ENCODE measurements around the gene PRR5L.
A peak's percentile ranks its signal among the peaks of the same experiment; 100 is the strongest.

Gene PRR5L

GRCh38 chr11:36273110-36273509, 23.0 kb upstream of the PRR5L start:
- DNase-seq: no peak
- in situ Hi-C loops (cut with MboI; ENCODE audit: low pct_unique_long_range_greater_than_20kb, low sequenced_read_pairs): loop anchor here (25.0 kb wide), 2 partner anchors 436 to 661 kb away; partner anchors contain the start of gene FJX1

GRCh38 chr11:36274414-36274813, 21.7 kb upstream of the PRR5L start:
- DNase-seq: no peak
- in situ Hi-C loops (cut with MboI; ENCODE audit: low pct_unique_long_range_greater_than_20kb, low sequenced_read_pairs): loop anchor here (25.0 kb wide), 2 partner anchors 437 to 662 kb away; partner anchors contain the start of gene FJX1

GRCh38 chr11:36278531-36279282, 17.4 kb upstream of the PRR5L start:
- in situ Hi-C loops (cut with MboI; ENCODE audit: low pct_unique_long_range_greater_than_20kb, low sequenced_read_pairs): no loop called here
- DNase-seq: no peak

GRCh38 chr11:36280531-36280930, 15.6 kb upstream of the PRR5L start:
- no peak for DNase-seq
- in situ Hi-C loops (cut with MboI; ENCODE audit: low pct_unique_long_range_greater_than_20kb, low sequenced_read_pairs): no loop called here

GRCh38 chr11:36281850-36282249, 14.2 kb upstream of the PRR5L start:
- DNase-seq: no peak
- in situ Hi-C loops (cut with MboI; ENCODE audit: low pct_unique_long_range_greater_than_20kb, low sequenced_read_pairs): no loop called here

GRCh38 chr11:36282926-36283325, 13.2 kb upstream of the PRR5L start:
- no peak for DNase-seq
- in situ Hi-C loops (cut with MboI; ENCODE audit: low pct_unique_long_range_greater_than_20kb, low sequenced_read_pairs): no loop called here

GRCh38 chr11:36288442-36289225, 7.5 kb upstream of the PRR5L start:
- in situ Hi-C loops (cut with MboI; ENCODE audit: low pct_unique_long_range_greater_than_20kb, low sequenced_read_pairs): no loop called here
- no peak for DNase-seq

- DNase-seq: peak; percentile 89
- in situ Hi-C loops (cut with MboI; ENCODE audit: low pct_unique_long_range_greater_than_20kb, low sequenced_read_pairs): no loop called here
Measured at GRCh38 chr11:36289226-36289852, 6.7 kb upstream of the PRR5L start, which contains the start of gene COMMD9. Gene COMMD9 (minus strand): TSS chr11:36289424. CDS start chr11:36289412, 12 bp downstream.

GRCh38 chr11:36292311-36292722, 3.8 kb upstream of the PRR5L start:
- peak; percentile 83 for DNase-seq
- in situ Hi-C loops (cut with MboI; ENCODE audit: low pct_unique_long_range_greater_than_20kb, low sequenced_read_pairs): loop anchor here (10.0 kb wide), 1 partner anchor 182 kb away; no protein-coding TSS in a partner anchor

- no peak for DNase-seq
- in situ Hi-C loops (cut with MboI; ENCODE audit: low pct_unique_long_range_greater_than_20kb, low sequenced_read_pairs): loop anchor here (10.0 kb wide), 1 partner anchor 178 kb away; no protein-coding TSS in a partner anchor
Measured at GRCh38 chr11:36296884-36297543, 926 bp downstream of the PRR5L start.

- in situ Hi-C loops (cut with MboI; ENCODE audit: low pct_unique_long_range_greater_than_20kb, low sequenced_read_pairs): no loop called here
- no peak for DNase-seq
Measured at GRCh38 chr11:36300650-36301049, 4.6 kb downstream of the PRR5L start.

GRCh38 chr11:36304351-36304750, 8.3 kb downstream of the PRR5L start:
- in situ Hi-C loops (cut with MboI; ENCODE audit: low pct_unique_long_range_greater_than_20kb, low sequenced_read_pairs): no loop called here
- no peak for DNase-seq

- DNase-seq: no peak
- in situ Hi-C loops (cut with MboI; ENCODE audit: low pct_unique_long_range_greater_than_20kb, low sequenced_read_pairs): no loop called here
Measured at GRCh38 chr11:36305047-36305446, 9.0 kb downstream of the PRR5L start.

GRCh38 chr11:36306888-36307287, 10.8 kb downstream of the PRR5L start:
- in situ Hi-C loops (cut with MboI; ENCODE audit: low pct_unique_long_range_greater_than_20kb, low sequenced_read_pairs): no loop called here

GRCh38 chr11:36308577-36308976, 12.5 kb downstream of the PRR5L start:
- in situ Hi-C loops (cut with MboI; ENCODE audit: low pct_unique_long_range_greater_than_20kb, low sequenced_read_pairs): no loop called here

More at GRCh38 chr11:36306888-36307287, 10.8 kb downstream of the PRR5L start:
- peak; percentile 70 for DNase-seq

GRCh38 chr11:36309779-36310178, 13.7 kb downstream of the PRR5L start:
- in situ Hi-C loops (cut with MboI; ENCODE audit: low pct_unique_long_range_greater_than_20kb, low sequenced_read_pairs): no loop called here
- no peak for DNase-seq

More at GRCh38 chr11:36308577-36308976, 12.5 kb downstream of the PRR5L start:
- DNase-seq: no peak

GRCh38 chr11:36311926-36312595, 16.0 kb downstream of the PRR5L start:
- no peak for DNase-seq
- in situ Hi-C loops (cut with MboI; ENCODE audit: low pct_unique_long_range_greater_than_20kb, low sequenced_read_pairs): no loop called here

- DNase-seq: peak; percentile 12
- in situ Hi-C loops (cut with MboI; ENCODE audit: low pct_unique_long_range_greater_than_20kb, low sequenced_read_pairs): no loop called here
Measured at GRCh38 chr11:36312611-36313472, 16.8 kb downstream of the PRR5L start.
